ENCODE results near the gene ZNF429. TPM values are rescaled to one million over a fixed set of nuclear protein-coding genes. Genes with fewer than 3 reads are reported as not detected.

The ZNF429 gene
- total RNA-seq, 1 experiment from 2014 or later: 1.1 TPM

GRCh38 chr19:21603431-21604231 is 98.2 kb downstream of the ZNF429 start:
- Histone ChIP-seq H3K4me3 (no peak overlapping the region), H3K9me3 (no peaks in the 10 kb centered on the region), H3K36me3 (no peaks in the 10 kb centered on the region), H3K27me3 (no peaks in the 10 kb centered on the region)
- no peak for DNase-seq

- Histone ChIP-seq H3K4me3 (peak overlapping the region; percentile 45), H3K36me3 (no peaks in the 10 kb centered on the region), H3K27me3 (no peaks in the 10 kb centered on the region), H3K9me3 (no peaks in the 10 kb centered on the region)
- peak; percentile 35 for DNase-seq
Measured at GRCh38 chr19:21604351-21604926, 99.0 kb downstream of the ZNF429 start.

Other genes starting within 250 kb of the ZNF429 start
- 1.3 and 1.8 TPM in 2 replicates for gene ZNF708, start 176.2 kb upstream of the ZNF429 start, total RNA-seq (2014; rRNA removed; shearing (Covaris generic); ENCODE audit: low replicate concordance)
- 6.4 and 17.9 TPM in 2 replicates for gene ZNF738, start 146.6 kb upstream of the ZNF429 start, total RNA-seq (2014; rRNA removed; shearing (Covaris generic); ENCODE audit: low replicate concordance)
- 0.46 and 0.84 TPM in 2 replicates for gene ZNF493, start 108.5 kb upstream of the ZNF429 start, total RNA-seq (2014; rRNA removed; shearing (Covaris generic); ENCODE audit: low replicate concordance)

All from MG63 (cell line).